Endodermal cell (in vitro differentiated cells): Measurements from ENCODE around the gene TMOD1. TPM values are rescaled to one million over a fixed set of nuclear protein-coding genes. Genes with fewer than 3 reads are reported as not detected.

ENCODE experiments used
- DNase-seq: peaks from one replicate; pipeline ENCODE4 v3.0.0-alpha.2; 2017
- H3K27ac ChIP-seq: 2 replicates; pipeline ENCODE4 v1.5.1; 2013; ENCODE audit warnings: mild to moderate bottlenecking, low read depth, low read length, moderate library complexity
- H3K27me3 ChIP-seq: 2 replicates; pipeline ENCODE4 v1.6.1; 2013; ENCODE audit warnings: mild to moderate bottlenecking, low read length, moderate library complexity; ENCODE audit not compliant: insufficient read depth, control insufficient read depth, poor library complexity, severe bottlenecking
- H3K36me3 ChIP-seq: 2 replicates; pipeline ENCODE4 v1.7.0; 2013; ENCODE audit warnings: mild to moderate bottlenecking, low read length, moderate library complexity; ENCODE audit not compliant: control insufficient read depth, insufficient read depth
- H3K4me1 ChIP-seq: one replicate; pipeline ENCODE4 v1.7.0; 2013; ENCODE audit warnings: low read length; ENCODE audit not compliant: control insufficient read depth, insufficient read depth
- H3K4me3 ChIP-seq: 2 replicates; pipeline ENCODE4 v1.5.1; 2013; ENCODE audit warnings: mild to moderate bottlenecking, low read length, moderate library complexity
- H3K9ac ChIP-seq: 2 replicates; pipeline ENCODE4 v1.6.1; 2013; ENCODE audit warnings: mild to moderate bottlenecking, low read length, moderate library complexity; ENCODE audit not compliant: poor library complexity, severe bottlenecking; ENCODE audit errors: extremely low read depth
- H3K9me3 ChIP-seq: 2 replicates; pipeline ENCODE4 v1.6.1; 2013; ENCODE audit warnings: mild to moderate bottlenecking, low read length, moderate library complexity; ENCODE audit not compliant: control insufficient read depth
- H3K27ac Mint-ChIP-seq: 2 replicates; pipeline ENCODE4 v1.8.0; 2020; ENCODE audit warnings: mixed read lengths
- H3K27me3 Mint-ChIP-seq: 2 replicates; pipeline ENCODE4 v1.8.0; 2021; ENCODE audit warnings: mild to moderate bottlenecking, mixed read lengths; ENCODE audit not compliant: insufficient read depth
- H3K36me3 Mint-ChIP-seq: 2 replicates; pipeline ENCODE4 v1.8.0; 2020; ENCODE audit warnings: low read depth, mixed read lengths
- H3K4me1 Mint-ChIP-seq: 2 replicates; pipeline ENCODE4 v1.8.0; 2020; ENCODE audit warnings: mixed read lengths
- H3K4me3 Mint-ChIP-seq: 2 replicates; pipeline ENCODE4 v1.8.0; 2020; ENCODE audit warnings: mild to moderate bottlenecking, moderate library complexity, mixed read lengths
- H3K9me3 Mint-ChIP-seq: 2 replicates; pipeline ENCODE4 v1.8.0; 2020; ENCODE audit warnings: mild to moderate bottlenecking, mixed read lengths
- WGBS, 2 experiments: methylation state at CpG; one replicate each; pipeline versions ENCODE4 v1.1.5 to v1.1.7; 2013; ENCODE audit warnings: missing lambda C conversion rate in 2 of 2, mixed read lengths in 1 of 2; ENCODE audit not compliant: insufficient coverage in 1 of 2, insufficient read length in 1 of 2; 5-methylcytosine and 5-hydroxymethylcytosine counted together
- total RNA-seq, 2 donors: library from RNA; stranded (reverse); fragmentation: NEBNext Ultra II Directional in 1 of 2; extraction: Animal tissue kit (Norgen Biotek cat#: 25700) in 1 of 2; gene quantifications; 2 replicates in 1 of 2; 3 replicates in 1 of 2; pipeline ENCODE4 v1.2.1, GENCODE V29; 2021
- TF ChIP-seq, protein P1 (sequence below): fragments of 200-600 bp; sonication (generic); conservative IDR thresholded peaks from 2 replicates; pipeline ENCODE4 v1.5.0; 2021; ENCODE audit warnings: antibody characterized with exemption, mild to moderate bottlenecking

Gene TMOD1
- total RNA-seq, 2 donors from 2014 or later = 3.6 to 7.1 TPM

DNA sequence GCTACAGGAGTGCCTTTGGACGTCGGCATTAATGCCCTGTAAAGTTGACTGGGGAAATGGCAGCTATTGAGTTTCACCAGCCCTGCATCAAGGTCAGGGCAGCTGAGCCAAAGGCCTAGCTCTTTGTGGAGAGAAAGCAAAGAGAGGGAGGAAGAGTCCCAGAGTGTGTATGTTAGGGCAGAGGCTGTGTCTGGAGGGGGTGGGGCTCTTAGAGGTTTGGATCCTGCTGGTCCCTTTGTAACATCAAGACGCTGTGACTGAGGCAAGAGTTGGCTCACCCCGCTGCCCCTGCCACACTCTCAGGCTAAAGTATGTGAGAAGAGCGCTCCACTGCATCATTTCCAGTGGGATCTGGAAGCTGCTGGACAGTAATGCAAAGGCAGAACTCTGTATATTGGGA is 34.3 kb downstream of the TMOD1 start:
- H3K4me3 Mint-ChIP-seq = no peak overlapping the region
- H3K4me1 Mint-ChIP-seq = no peaks in the 10 kb centered on the region
- H3K27me3 ChIP-seq = no peaks in the 10 kb centered on the region
- no peaks in the 10 kb centered on the region for H3K4me1 ChIP-seq
- no peak overlapping the region for H3K4me3 ChIP-seq
- H3K27me3 Mint-ChIP-seq = no peaks in the 10 kb centered on the region
- no peaks in the 10 kb centered on the region for H3K9me3 ChIP-seq
- H3K36me3 Mint-ChIP-seq = peaks cover 6% of the 10 kb centered on the region
- no peaks in the 10 kb centered on the region for H3K36me3 ChIP-seq
- WGBS, 2 experiments = 83 to 90% methylated on average over 4 to 5 of the region's 5 CpGs
- TF ChIP-seq, protein P1, sequence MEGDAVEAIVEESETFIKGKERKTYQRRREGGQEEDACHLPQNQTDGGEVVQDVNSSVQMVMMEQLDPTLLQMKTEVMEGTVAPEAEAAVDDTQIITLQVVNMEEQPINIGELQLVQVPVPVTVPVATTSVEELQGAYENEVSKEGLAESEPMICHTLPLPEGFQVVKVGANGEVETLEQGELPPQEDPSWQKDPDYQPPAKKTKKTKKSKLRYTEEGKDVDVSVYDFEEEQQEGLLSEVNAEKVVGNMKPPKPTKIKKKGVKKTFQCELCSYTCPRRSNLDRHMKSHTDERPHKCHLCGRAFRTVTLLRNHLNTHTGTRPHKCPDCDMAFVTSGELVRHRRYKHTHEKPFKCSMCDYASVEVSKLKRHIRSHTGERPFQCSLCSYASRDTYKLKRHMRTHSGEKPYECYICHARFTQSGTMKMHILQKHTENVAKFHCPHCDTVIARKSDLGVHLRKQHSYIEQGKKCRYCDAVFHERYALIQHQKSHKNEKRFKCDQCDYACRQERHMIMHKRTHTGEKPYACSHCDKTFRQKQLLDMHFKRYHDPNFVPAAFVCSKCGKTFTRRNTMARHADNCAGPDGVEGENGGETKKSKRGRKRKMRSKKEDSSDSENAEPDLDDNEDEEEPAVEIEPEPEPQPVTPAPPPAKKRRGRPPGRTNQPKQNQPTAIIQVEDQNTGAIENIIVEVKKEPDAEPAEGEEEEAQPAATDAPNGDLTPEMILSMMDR = no peak
- no peak overlapping the region for H3K27ac ChIP-seq
- no peak for DNase-seq
- no peak overlapping the region for H3K9ac ChIP-seq
- H3K27ac Mint-ChIP-seq = no peak overlapping the region
- no peaks in the 10 kb centered on the region for H3K9me3 Mint-ChIP-seq

DNA sequence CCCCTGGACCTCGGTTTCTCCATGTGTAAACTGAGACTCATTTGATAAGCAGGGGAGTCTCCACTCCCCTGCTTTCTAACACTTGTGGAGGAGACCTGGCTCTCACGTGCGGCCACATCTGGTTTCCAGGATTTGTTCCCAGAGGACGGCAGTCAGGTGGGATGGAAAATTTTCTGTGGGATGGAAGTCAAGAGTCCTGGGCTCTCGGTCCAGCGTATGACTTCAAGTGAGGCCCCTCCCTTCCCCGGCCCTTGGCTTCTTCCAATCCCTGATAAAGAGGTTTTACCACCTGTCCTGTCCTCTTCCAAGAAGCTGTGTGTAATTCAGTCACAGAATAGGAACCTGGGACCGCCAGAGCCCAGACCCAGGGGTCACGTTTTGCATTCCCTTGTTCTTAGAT is 35.0 kb downstream of the TMOD1 start:
- Histone ChIP-seq H3K27me3 (no peaks in the 10 kb centered on the region), H3K9me3 (no peaks in the 10 kb centered on the region), H3K9ac (no peak overlapping the region), H3K4me3 (no peak overlapping the region), H3K36me3 (no peaks in the 10 kb centered on the region), H3K27ac (no peak overlapping the region), H3K4me1 (no peaks in the 10 kb centered on the region)
- peaks cover 6% of the 10 kb centered on the region for H3K36me3 Mint-ChIP-seq
- TF ChIP-seq, protein P1 = no peak
- H3K27me3 Mint-ChIP-seq = no peaks in the 10 kb centered on the region
- no peak overlapping the region for H3K27ac Mint-ChIP-seq
- H3K4me1 Mint-ChIP-seq = no peaks in the 10 kb centered on the region
- DNase-seq = no peak
- WGBS, 2 experiments = 89 to 90% methylated on average over 7 to 9 of the region's 9 CpGs
- H3K4me3 Mint-ChIP-seq = no peak overlapping the region
- no peaks in the 10 kb centered on the region for H3K9me3 Mint-ChIP-seq

DNA sequence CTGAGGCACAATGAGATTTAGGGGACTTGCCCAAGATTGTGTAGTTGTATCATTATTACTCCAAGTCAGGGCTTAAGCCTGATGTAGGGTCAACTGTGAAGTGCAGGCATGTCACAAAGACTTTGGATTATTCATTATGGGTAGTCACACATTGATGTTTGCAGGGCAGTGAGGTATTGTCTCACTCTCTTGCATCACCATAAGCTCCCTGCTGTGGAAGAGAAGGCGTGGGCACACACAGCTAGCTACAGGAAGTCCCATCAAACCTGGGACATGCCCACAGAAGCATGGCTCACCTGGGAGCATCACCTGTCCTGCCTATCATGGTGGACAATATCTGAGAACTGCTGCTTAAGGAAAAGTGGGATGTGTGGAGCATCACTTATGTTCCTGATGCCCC is 42.1 kb downstream of the TMOD1 start:
- H3K9ac ChIP-seq = no peak overlapping the region
- no peaks in the 10 kb centered on the region for H3K9me3 Mint-ChIP-seq
- no peaks in the 10 kb centered on the region for H3K36me3 ChIP-seq
- H3K9me3 ChIP-seq = no peaks in the 10 kb centered on the region
- no peaks in the 10 kb centered on the region for H3K4me1 ChIP-seq
- WGBS, 2 experiments = 83 to 90% methylated on average over 1 of the region's 1 CpG
- no peak overlapping the region for H3K4me3 ChIP-seq
- TF ChIP-seq, protein P1 = no peak
- H3K27me3 Mint-ChIP-seq = no peaks in the 10 kb centered on the region
- H3K4me3 Mint-ChIP-seq = no peak overlapping the region
- H3K4me1 Mint-ChIP-seq = peaks cover 8% of the 10 kb centered on the region
- peaks cover 14% of the 10 kb centered on the region for H3K36me3 Mint-ChIP-seq
- H3K27ac ChIP-seq = no peak overlapping the region
- peak; percentile 62 for DNase-seq
- no peaks in the 10 kb centered on the region for H3K27me3 ChIP-seq
- no peak overlapping the region for H3K27ac Mint-ChIP-seq
